Anterior cingulate cortex (tissue), 58 donors: ENCODE measurements around the gene TPK1.
"Not testable (repeated sequence)": the region's sequence is repeated elsewhere in the genome, so short reads cannot be mapped to it uniquely, and the experiment has no call there.

Source experiments
- DNase-seq, 58 donors: peaks; one replicate each; lab custom pipeline; 2025; lab: John Stamatoyannopoulos, UW

Gene TPK1

GRCh38 chr7:144437370-144438191 lies 398.3 kb downstream of the TPK1 start:
- peak in 25 of 58 donors; percentile 2 to 75 (median 23) for DNase-seq

DNA sequence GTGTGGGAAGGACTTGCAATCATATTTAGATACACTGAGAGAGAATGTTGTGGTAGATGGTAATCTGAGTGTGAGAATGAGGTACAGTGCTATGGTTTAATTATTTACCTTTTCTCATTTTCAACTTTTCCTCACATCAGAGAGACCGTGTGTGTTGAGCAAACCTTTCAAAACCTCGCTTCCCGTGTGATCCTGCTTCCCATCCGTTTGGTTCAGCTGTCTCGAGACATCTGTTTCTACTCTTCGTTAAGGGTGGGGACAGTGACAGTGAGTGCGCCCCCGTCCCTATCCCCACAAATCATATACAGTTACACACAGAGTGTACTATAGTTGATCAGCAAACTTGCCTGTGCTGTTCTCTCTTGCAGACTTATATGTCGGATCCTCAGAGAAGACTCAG lies 399.4 kb downstream of the TPK1 start:
- DNase-seq = no peak

GRCh38 chr7:144428431-144428830 lies 407.4 kb downstream of the TPK1 start:
- DNase-seq = no peak

DNA sequence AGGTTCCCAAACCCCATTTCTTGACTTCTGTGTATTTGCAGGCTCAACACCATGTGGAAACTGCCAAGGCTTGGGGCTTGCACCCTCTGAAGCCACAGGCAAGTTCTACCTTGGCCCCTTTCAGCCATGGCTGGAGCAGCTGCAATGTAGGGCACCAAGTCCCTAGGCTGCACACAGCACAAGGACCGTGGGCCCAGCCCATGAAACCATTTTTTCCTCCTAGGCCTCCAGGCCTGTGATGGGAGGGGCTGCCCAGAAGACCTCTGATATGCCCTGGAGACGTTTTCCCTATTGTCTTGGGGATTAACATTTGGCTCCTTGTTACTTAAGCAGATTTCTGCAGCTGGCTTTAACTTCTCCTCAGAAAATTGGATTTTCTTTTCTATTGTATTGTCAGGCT lies 408.3 kb downstream of the TPK1 start:
- not testable (repeated sequence) for DNase-seq

GRCh38 chr7:144418931-144419330 lies 416.9 kb downstream of the TPK1 start:
- DNase-seq = not testable (repeated sequence)

- DNase-seq = no peak
Observed at GRCh38 chr7:144416341-144416740, 419.5 kb downstream of the TPK1 start.

- DNase-seq = no peak
Observed at GRCh38 chr7:144415858-144416257, 420.0 kb downstream of the TPK1 start.

DNA sequence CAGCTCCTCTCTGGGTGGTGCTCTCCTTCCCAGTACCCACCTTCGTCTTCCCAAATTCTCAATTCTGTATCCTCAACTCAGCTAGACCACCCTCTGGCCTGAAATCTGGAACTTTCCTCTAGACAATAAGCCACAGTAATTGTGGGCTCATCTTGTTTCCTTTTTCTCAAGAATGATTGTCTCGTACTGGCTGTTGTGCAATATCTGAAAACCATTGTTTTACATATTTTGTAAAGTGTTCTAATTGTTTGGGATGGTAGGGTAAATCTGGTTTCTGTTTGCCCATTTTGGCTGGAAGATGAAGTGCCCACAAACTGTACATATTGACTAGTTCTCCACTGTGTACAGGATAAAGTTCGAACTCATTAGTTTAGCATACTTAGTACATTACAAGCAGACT lies 421.0 kb downstream of the TPK1 start:
- DNase-seq = no peak

DNA sequence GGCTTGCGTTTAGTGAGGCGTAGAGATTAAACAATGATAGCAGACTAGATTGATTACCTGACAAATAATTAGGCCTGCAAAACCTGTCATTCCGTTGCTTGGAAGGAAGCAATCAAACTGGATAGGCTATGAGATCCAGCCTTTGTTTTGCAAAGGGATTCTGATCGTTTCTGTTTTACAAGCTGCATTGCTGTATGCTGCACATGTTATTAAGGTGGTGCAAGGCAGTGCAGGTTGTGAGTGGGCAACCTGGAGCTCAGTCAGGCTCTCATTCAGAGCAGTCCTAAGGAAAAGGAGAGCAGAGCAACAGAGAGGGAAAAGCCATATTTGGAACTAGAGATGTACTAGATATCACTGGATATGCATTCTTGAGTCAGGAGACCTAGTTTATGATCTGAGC lies 425.4 kb downstream of the TPK1 start:
- no peak for DNase-seq

- no peak for DNase-seq
Observed at GRCh38 chr7:144408121-144408520, 427.7 kb downstream of the TPK1 start.

- peak in 1 of 58 donors; percentile 3 for DNase-seq
Observed at GRCh38 chr7:144407266-144407931, 428.5 kb downstream of the TPK1 start.

GRCh38 chr7:144404946-144405345 lies 430.9 kb downstream of the TPK1 start:
- DNase-seq = no peak

DNA sequence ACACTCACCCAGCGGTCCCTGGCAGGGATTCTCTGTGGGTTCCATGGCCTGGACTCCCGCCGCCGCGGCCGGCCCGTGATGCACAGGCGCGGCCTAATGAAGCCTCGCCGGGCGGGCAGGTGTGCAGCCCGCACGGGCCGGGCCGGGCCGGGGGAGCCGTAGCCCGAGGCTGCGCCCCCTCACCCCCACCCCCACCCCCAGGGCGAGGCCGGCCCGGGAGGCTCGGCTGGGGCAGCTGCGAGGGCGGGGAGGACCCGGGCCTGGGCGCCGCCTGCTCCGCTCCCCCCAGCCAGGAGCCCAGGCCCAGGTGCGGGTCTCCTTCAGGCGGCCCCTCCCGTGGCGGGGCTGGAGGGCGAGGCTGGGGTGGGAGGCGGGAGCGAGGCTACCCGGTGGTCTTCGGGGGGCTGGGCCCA lies 432.2 kb downstream of the TPK1 start, which contains the start of gene NOBOX:
Gene NOBOX (minus strand): TSS at position 45 of the 413 bp plus-strand sequence.
- DNase-seq = no peak

GRCh38 chr7:144403102-144403501 lies 432.8 kb downstream of the TPK1 start:
- no peak for DNase-seq
